PC-9 (cell line): ENCODE measurements around the gene PROS1.
"Not testable (repeated sequence)": the region's sequence is repeated elsewhere in the genome, so short reads cannot be mapped to it uniquely, and the experiment has no call there.

Experiments used
- CTCF ChIP-seq: fragments of 200-600 bp; sonication (generic); conservative IDR thresholded peaks from 2 replicates; pipeline ENCODE4 v1.6.1; 2017; ENCODE audit warnings: mixed run types, antibody characterized with exemption, mild to moderate bottlenecking, moderate library complexity
- EZH2 ChIP-seq: fragments of 200-600 bp; sonication (generic); IDR thresholded peaks from 2 replicates; pipeline ENCODE4 v1.8.0; 2017; ENCODE audit warnings: antibody characterized with exemption, low read depth

- not testable (repeated sequence) for TF ChIP-seq CTCF, EZH2
Observed at GRCh38 chr3:93937485-93937884, 36.2 kb downstream of the PROS1 start.
